GM21737 (cell line): ENCODE results near the gene RBP7.
A peak's percentile ranks its signal among the peaks of the same experiment; 100 is the strongest.
"Not testable (repeated sequence)": the region's sequence is repeated elsewhere in the genome, so short reads cannot be mapped to it uniquely, and the experiment has no call there.

ENCODE experiments used
- ATAC-seq: cut with Tn5 transposase; IDR thresholded peaks from one replicate; pipeline ENCODE4 v1.9.1; 2021; ENCODE audit warnings: mild to moderate bottlenecking, moderate library complexity; ENCODE audit not compliant: unreplicated experiment

Gene RBP7

GRCh38 chr1:10028956-10029500, 32.0 kb downstream of the RBP7 start:
- not testable (repeated sequence) for ATAC-seq

DNA sequence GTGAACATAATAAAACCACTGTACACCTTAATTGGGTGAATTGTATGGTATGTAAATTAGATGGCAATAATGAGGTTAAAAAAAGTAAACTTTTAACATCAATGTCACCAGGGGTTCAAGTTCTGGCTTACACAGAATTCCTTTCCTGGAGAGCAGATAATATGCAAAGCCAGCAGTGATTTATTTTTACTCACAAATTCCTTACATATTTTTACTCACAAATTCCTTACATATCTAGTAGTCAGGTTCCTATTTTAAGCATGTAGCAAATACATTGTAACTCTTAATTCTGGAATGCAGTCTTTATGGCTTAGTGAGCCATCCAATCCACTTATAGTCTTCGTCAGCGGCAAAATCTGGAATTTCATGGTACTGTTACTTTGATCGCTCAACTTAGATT, 34.4 kb downstream of the RBP7 start:
- ATAC-seq = no peak

DNA sequence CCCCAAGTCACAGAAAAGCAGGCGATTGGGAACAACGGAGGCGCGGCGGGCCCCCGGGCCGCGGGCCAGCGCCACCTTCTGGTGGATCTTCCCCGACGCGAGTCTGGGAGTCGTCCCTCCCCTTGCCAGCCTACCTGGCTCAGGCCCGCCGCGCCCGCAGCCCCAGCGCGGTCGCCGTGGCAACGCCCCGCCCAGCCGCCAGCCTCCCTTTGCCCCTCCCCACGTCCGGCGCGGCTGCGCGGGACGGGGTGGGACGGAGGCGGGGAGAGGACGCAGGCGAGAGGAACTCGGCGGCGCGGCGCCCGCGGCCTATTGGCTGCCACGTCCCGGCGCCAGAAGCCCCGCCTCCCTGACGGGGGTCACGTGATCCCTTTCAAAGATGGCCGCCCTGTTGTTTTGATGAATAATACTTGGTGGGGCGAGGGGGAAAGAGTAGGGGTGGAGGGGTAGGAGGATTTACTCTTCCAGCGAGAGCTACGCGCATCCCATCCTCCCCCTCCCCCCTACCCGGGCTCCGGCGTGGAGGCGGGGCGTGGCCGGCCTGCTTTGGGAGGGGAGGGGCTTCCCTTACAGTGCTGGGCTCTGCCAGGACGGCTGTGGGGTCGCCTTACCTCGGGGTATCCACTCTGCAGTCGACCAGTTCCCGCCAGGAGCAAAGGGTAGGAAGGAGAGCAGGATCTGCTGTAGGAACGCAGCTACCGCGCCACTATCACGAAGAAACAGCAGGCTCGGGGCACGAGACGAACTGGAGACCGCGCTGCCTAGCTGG, 35.7 kb downstream of the RBP7 start, which contains the start of gene UBE4B:
UBE4B (plus strand) TSS at position 369 of the 769 bp plus-strand sequence. CDS start 713 bp downstream, outside the sequence.
- ATAC-seq = peak; percentile 96

DNA sequence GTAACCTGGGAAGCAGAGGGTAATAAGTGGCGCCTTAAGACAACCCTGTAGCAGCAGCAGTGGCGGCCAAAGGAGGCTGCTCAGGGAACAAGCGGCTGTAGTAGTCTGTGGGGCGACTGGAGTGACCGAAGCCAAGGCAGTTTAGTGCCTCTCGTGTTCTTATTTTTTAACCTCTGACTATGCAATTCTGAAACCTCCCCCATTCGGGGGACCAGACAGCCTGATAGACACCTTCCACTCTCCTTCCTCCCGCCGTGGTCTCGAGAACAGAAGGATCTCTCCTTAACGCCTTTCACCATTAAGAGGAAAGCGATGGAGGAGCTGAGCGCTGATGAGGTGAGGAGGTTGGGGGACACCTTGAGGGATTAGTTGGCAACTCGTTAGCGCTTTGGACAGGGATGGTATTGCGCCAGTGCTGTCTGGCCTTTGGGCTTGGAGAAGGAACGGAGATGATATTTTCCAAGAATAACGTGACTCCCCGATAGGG, 36.4 kb downstream of the RBP7 start:
- peak; percentile 3 for ATAC-seq

- ATAC-seq = no peak
Measured at GRCh38 chr1:10042746-10043145, 45.7 kb downstream of the RBP7 start.

GRCh38 chr1:10045480-10046355, 48.7 kb downstream of the RBP7 start:
- ATAC-seq = no peak

DNA sequence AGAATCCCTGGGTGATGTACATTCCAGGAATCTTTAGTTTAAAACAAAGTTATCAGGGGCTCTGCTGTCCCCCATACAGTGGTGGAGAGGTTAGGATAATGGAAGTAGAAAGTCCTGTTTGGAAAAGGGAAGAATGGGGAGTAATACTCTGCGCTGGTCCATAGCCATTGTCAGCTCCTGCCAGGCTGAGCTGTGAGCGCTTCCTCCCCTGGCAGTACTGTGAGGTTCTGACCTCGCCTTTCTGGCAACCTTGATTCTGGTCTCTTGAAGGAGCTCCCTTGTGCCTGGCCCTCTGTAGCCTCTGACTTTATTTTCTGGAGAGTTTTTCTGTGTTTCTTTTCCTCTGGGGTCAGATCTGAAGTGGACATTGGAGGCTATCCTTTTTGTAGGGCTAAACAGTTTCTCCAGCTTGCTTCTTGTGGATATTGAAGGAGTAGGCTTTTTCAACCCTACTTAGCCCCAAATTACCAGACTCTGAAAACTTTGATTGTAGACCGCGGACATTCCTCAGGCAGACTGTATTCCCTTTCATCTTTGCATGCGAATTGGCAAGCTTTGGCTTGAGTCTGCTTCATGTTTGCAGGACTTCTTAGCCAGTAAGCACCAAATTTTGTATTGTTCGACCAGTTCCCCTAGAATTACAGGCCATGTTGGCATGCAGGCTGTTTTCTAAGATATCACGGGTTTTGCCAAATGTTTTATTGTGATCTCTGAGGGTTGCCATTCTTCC, 49.5 kb downstream of the RBP7 start:
- ATAC-seq = no peak

- no peak for ATAC-seq
Measured at GRCh38 chr1:10048601-10049000, 51.6 kb downstream of the RBP7 start.

DNA sequence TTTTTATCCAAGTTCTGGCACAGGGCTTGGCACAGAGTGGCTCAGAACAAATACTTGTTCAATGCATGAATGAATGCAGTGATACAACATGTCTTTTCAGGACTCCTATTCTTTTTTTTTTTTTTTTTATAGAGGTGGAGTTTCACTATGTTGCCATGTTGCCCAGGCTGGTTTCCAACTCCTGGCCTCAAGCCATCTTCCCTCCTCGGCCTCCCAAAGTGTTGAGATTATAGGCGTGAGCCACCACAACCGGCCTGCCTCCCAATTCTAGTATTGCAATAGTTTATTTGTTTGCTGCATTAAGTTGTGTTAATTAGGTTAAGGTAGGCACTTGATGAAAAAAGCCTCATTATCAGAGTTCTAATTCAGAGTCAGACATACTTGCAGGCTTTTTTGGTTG, 53.6 kb downstream of the RBP7 start:
- no peak for ATAC-seq

- no peak for ATAC-seq
Measured at GRCh38 chr1:10051656-10052055, 54.6 kb downstream of the RBP7 start.

DNA sequence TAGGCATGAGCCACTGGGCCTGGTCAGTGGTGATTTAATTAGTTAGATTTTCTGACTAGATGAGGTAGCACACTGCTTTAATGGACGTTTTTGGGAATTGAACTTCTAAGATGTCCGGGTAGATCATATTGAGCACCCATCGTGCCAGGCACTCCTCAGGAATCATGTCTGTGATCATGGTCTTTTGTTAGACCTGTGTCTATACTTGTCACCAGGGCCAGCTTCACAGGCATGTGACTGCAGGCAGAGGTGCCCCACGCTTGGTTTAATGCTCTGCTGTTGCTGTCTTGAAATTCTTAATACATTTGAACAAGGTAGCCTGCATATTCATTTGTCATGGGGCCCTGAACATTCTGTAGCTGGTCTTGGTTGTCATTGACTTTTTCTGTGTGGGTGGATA, 55.3 kb downstream of the RBP7 start:
- ATAC-seq = no peak

GRCh38 chr1:10054465-10054864, 57.4 kb downstream of the RBP7 start:
- no peak for ATAC-seq

DNA sequence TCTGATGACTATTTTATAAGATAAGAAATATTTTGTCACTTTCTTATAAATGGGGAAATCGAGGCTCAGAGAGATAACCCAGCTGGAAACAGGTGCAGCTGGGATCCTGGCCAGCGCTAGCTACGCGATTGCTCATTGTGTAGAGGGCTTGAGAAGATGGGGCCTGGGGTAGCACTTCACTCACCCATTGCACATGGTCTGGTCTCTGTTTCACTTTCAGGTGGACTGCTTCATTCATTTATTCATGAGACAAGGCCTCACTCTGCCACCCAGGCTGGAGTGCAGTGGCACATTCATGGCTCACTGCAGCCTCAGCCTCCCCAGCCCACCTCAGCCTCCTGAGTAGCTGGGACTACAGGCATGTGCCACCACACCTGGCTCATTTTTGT, 59.6 kb downstream of the RBP7 start:
- no peak for ATAC-seq

DNA sequence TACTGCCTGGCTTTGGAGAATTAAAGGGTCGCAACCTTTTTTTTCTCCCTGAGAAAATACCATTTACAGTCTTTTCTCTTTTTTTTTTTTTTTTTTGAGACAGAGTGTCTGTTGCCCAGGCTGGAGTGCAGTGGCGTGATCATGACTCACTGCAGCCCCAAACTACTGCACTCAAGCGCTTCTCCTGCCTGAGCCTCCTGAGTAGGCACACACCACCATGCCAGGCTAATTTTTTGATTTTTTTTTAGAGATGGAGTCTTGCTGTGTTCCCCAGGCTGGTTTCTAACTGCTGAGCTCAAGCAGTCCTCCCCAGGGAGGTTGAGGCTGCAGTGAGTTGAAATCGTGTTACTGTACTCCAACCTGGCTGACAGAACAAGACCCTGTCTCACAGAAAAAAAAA, 60.3 kb downstream of the RBP7 start:
- no peak for ATAC-seq

GRCh38 chr1:10057796-10058195, 60.8 kb downstream of the RBP7 start:
- ATAC-seq = no peak

- ATAC-seq = no peak
Measured at GRCh38 chr1:10059342-10059718, 62.3 kb downstream of the RBP7 start.

- ATAC-seq = no peak
Measured at GRCh38 chr1:10060311-10061100, 63.5 kb downstream of the RBP7 start.

GRCh38 chr1:10061276-10061675, 64.2 kb downstream of the RBP7 start:
- no peak for ATAC-seq

GRCh38 chr1:10063878-10064277, 66.8 kb downstream of the RBP7 start:
- ATAC-seq = no peak
